Mucosa of stomach (tissue), 1 donor: Measurements from ENCODE around the gene JARID2.
"Not testable (repeated sequence)": the region's sequence is repeated elsewhere in the genome, so short reads cannot be mapped to it uniquely, and the experiment has no call there.

Experiments
- H3K27me3 ChIP-seq: one replicate; pipeline ENCODE4 v1.7.0; 2013; ENCODE audit warnings: mild to moderate bottlenecking, low read length; ENCODE audit not compliant: control insufficient read depth, insufficient read depth
- H3K36me3 ChIP-seq: one replicate; pipeline ENCODE4 v1.7.0; 2013; ENCODE audit warnings: low read length; ENCODE audit not compliant: control insufficient read depth, insufficient read depth
- H3K4me1 ChIP-seq: one replicate; pipeline ENCODE4 v1.7.0; 2013; ENCODE audit warnings: mild to moderate bottlenecking, low read length; ENCODE audit not compliant: control insufficient read depth, insufficient read depth
- H3K4me3 ChIP-seq: one replicate; pipeline ENCODE4 v1.7.0; 2013; ENCODE audit warnings: low read length
- H3K9ac ChIP-seq: one replicate; pipeline ENCODE4 v1.7.0; 2013; ENCODE audit warnings: mild to moderate bottlenecking, low read length, moderate library complexity
- H3K9me3 ChIP-seq: one replicate; pipeline ENCODE4 v1.7.0; 2013; ENCODE audit warnings: mild to moderate bottlenecking, low read length, moderate library complexity; ENCODE audit not compliant: control insufficient read depth
- donor health status: Pancreatic carcinoma.

The JARID2 gene

DNA sequence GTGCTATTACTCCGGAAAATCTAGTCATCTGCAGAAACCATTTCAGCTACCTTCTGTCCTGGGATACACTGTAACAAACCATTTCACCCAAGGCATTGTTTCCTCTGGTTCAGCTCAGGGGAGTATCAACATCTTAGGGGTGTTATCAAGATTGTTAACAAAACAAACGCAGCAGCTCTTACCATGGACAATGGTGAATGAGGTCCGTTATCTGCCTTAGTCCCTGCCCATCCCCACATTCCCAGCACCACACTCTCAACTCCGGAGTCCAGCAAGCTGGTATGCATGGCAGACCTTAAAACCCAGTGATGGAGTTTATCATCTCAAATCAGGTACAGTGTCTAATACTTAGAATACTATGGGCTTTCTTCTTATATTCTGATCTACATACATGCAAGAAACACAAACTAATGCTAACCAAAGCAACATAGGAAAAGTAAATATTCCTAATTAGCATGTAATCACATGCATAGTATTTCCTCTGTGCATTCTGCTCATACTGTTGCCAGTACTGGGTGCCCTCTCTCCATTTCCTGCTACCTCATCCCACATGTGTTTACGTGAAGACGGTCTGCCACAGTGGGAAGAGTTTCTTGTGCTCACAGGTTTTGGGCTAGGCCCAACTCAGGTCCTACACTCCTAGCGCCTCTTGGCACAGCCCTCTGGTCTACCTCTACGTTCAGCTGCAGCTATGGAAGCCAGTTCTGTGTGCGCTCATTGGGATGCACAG, 293.1 kb downstream of the JARID2 start:
- no peaks in the 10 kb centered on the region for H3K36me3 ChIP-seq
- no peaks in the 10 kb centered on the region for H3K27me3 ChIP-seq
- H3K4me3 ChIP-seq, result no peak overlapping the region
- H3K4me1 ChIP-seq, result no peaks in the 10 kb centered on the region
- no peak overlapping the region for H3K9ac ChIP-seq
- H3K9me3 ChIP-seq, result no peaks in the 10 kb centered on the region

DNA sequence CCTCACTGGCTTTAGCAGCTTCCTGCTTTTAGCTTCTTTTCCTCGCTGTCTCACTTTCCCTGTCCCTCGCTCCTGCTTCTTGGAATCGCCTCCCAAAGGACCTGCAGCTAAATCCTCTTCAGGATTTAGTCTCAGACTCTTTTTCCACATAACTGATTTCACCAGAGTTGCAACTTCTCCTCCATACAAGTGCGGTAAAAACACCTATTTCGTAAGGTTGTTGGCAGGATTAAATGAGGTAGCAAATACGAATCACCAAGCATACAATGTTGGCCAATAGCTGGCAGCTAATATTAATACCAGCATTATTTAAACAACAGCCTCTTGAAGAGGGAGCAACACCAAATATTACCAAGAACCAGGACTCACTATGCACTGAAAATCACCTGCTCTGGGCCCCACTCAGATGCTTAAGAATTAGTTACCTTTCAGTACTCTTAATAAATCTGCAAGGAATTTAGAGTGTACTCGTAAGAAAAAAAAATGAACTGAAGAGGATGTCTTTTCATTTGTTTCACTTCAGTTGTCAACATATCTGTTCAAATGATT, 293.9 kb downstream of the JARID2 start:
- Histone ChIP-seq H3K9ac (no peak overlapping the region), H3K9me3 (no peaks in the 10 kb centered on the region), H3K36me3 (no peaks in the 10 kb centered on the region), H3K4me1 (no peaks in the 10 kb centered on the region), H3K27me3 (no peaks in the 10 kb centered on the region), H3K4me3 (no peak overlapping the region)

DNA sequence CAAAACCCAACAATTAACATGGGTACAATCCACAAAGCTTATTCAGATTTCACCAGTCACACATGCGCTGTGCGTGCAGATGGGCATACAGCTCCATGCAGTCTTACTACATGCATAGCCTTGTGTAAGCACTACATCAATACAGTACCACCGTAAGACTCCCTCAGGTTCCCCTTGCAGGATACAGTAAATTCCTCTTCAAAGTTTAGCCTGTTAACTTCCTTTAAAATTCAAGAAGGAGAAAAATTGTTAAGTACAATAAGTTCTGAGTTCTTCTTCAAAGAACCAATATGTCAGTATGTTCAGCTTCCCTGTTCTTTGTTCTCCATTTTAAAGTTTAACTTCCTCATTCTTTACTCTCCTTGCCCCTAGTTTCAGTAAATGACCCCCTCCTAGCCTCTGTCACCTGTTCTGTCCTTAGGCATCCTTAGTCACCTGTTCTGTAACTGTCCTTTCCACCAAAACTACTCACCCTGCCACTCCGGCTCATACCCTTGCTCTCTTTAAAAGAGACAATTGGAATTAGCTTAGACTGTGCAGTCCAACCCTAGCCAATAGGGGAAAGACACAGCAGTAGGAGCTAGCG, 297.6 kb downstream of the JARID2 start:
- not testable (repeated sequence) for H3K27me3 ChIP-seq, H3K4me3 ChIP-seq, H3K4me1 ChIP-seq, H3K36me3 ChIP-seq, H3K9ac ChIP-seq, H3K9me3 ChIP-seq

DNA sequence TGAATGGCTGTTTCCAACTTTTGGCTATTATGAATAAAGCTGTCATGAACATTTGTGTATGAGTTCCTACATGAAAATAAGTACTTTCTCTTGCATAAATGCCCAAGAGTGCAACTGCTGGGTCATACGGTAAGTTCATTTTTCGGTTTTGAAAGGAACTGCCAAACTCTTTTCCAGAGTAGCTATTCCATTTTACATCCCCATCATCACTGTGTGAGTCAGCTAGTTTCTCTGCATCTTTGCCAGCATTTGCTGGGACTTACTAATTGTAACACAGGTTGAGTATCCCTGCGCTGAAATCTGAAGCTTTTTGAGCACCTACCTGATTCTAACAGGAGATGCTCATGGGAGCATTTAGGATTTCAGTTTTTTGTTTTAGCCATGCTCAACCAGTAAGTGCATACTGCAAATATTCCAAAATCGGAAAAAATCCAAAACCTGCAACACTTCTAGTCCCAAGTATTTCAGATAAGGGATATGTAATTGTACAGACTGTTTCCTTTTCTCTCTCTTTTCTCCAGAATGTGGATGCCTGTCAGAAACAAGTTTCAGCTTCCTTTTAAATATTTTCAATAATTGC, 298.5 kb downstream of the JARID2 start:
- H3K27me3 ChIP-seq, result no peaks in the 10 kb centered on the region
- no peaks in the 10 kb centered on the region for H3K4me1 ChIP-seq
- H3K36me3 ChIP-seq, result no peaks in the 10 kb centered on the region
- H3K4me3 ChIP-seq, result no peak overlapping the region
- no peak overlapping the region for H3K9ac ChIP-seq
- H3K9me3 ChIP-seq, result no peaks in the 10 kb centered on the region

DNA sequence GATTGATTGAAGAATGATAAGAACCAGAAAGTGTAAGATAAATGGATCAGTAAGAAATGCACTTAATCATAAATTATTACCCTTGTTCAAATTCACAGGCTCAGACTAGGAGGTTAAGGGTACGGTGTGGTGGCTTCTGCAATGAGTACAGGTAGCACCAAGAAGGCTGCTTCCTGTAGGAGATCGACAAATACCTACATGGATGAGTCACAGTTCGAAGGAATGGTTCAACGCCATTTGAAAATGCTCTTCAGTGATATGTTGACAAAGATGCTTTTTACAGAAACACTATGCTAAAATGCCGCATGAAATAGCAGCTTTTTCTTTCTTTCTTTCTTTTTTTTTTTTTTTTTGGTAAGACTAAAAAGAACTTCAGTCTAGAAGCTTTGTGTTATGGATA, 300.7 kb downstream of the JARID2 start:
- no peaks in the 10 kb centered on the region for H3K9me3 ChIP-seq
- no peaks in the 10 kb centered on the region for H3K36me3 ChIP-seq
- H3K4me1 ChIP-seq, result no peaks in the 10 kb centered on the region
- H3K9ac ChIP-seq, result no peak overlapping the region
- H3K4me3 ChIP-seq, result no peak overlapping the region
- no peaks in the 10 kb centered on the region for H3K27me3 ChIP-seq

DNA sequence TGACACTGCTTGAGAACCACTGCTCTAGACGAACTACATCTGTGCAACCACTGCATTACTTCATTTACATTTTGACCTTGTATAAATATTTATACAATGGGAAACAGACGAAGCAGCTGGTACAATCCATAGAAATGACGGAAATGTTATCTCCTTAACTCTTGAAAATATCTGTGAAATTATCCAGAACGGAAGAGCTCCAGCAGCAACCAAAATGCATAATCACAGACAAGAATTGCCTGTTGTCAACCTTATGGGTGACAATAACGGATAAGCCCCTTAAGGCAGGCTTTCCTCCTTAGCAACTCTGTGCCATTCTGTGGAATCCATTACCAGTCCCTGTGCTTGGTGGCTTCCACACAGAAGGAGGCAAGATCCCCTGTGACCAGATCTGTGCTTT, 301.5 kb downstream of the JARID2 start:
- H3K4me1 ChIP-seq, result no peaks in the 10 kb centered on the region
- H3K36me3 ChIP-seq, result no peaks in the 10 kb centered on the region
- no peaks in the 10 kb centered on the region for H3K9me3 ChIP-seq
- H3K27me3 ChIP-seq, result no peaks in the 10 kb centered on the region
- no peak overlapping the region for H3K4me3 ChIP-seq
- H3K9ac ChIP-seq, result no peak overlapping the region

DNA sequence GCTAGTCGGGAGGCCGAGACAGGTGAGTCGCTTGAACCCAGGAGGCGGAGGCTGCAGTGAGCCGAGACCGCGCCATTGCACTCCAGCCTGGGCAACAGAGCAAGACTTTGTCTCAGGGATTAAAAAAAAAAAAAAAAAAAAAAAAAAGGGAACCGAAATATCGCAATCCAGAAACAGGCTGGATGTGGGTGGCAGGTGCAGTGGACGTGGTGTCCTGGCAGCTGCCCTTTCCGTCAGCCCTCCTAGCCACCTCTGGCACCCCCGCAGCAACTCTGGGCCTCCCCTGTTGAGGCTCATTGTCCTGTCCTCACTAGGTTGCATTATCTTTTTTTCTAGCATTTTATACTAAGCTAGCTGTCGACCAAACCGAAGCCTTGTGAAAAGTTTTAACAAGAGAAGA, 303.5 kb downstream of the JARID2 start:
- H3K27me3 ChIP-seq, result no peaks in the 10 kb centered on the region
- H3K4me3 ChIP-seq, result no peak overlapping the region
- no peaks in the 10 kb centered on the region for H3K4me1 ChIP-seq
- no peaks in the 10 kb centered on the region for H3K36me3 ChIP-seq
- no peaks in the 10 kb centered on the region for H3K9me3 ChIP-seq
- no peak overlapping the region for H3K9ac ChIP-seq

DNA sequence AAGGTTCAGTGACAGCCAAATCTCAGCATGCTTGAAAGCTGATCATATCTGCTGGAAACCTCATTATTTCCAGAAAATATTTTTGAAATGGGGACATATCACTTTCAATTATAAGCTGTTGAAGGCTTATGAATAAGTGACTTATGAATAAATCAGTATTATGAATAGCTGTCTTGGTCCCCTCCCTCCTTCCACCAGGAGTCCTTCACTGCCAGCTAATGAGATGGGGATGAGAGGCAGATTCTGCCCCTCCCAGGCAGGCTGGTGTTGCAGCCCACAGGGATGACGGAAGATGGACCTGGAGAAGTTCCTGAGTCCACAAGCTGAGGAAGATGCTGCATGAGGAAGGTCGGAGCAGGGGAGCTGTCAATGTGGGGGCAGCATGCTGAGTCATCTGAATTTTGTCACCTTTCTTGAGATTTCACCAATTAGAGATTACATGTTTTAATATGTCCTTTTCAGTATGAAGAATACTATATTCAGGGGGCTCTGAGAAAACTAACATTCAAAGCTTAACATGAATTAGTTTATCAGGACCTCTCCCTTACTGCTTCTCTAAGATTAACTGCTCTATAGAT, 304.8 kb downstream of the JARID2 start:
- no peaks in the 10 kb centered on the region for H3K4me1 ChIP-seq

DNA sequence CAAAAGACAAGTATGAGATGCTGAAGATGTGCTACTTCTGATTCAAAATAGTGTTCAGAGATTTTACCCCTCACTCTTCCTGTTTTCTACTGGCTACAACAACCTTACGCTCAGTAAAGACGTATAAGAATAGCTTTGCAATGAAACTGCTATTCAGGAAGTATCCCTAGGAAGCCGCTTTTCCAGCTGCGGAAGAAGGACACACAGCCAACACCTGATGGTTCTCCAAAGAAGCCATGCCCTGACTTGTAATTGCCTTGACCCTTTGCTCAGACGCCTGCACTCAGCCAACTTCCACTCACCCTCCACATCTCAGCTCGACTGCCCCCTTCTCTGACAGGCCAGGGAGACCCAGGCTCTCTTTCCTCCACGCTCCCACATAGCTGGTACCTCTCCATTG, 305.4 kb downstream of the JARID2 start:
- no peaks in the 10 kb centered on the region for H3K36me3 ChIP-seq
- no peaks in the 10 kb centered on the region for H3K27me3 ChIP-seq
- no peak overlapping the region for H3K9ac ChIP-seq
- H3K9me3 ChIP-seq, result no peaks in the 10 kb centered on the region
- no peaks in the 10 kb centered on the region for H3K4me1 ChIP-seq
- no peak overlapping the region for H3K4me3 ChIP-seq

More for the DNA sequence above, 304.8 kb downstream of the JARID2 start:
- no peak overlapping the region for H3K9ac ChIP-seq
- H3K36me3 ChIP-seq, result no peaks in the 10 kb centered on the region
- no peaks in the 10 kb centered on the region for H3K9me3 ChIP-seq
- H3K27me3 ChIP-seq, result no peaks in the 10 kb centered on the region
- no peak overlapping the region for H3K4me3 ChIP-seq

DNA sequence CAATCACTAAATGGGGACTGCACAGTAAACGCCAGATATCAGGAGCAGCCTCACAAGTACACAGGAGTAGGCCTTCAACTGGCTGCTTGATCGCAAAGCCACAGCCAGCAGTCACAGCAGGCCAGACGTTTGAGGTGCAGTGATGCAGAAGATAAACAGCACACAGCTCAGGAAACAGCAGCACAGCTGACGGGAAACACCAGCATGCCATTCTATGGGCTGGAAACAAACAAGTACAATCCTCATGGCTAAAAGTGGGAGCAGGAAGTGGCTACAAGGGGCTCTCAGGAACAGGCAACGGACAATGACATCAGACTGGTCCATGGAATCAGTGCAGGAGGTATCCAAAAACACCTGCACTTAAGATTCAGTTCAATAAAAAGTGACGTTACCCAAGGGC, 305.9 kb downstream of the JARID2 start:
- Histone ChIP-seq H3K9me3 (no peaks in the 10 kb centered on the region), H3K9ac (no peak overlapping the region), H3K36me3 (no peaks in the 10 kb centered on the region), H3K27me3 (no peaks in the 10 kb centered on the region), H3K4me3 (no peak overlapping the region), H3K4me1 (no peaks in the 10 kb centered on the region)

DNA sequence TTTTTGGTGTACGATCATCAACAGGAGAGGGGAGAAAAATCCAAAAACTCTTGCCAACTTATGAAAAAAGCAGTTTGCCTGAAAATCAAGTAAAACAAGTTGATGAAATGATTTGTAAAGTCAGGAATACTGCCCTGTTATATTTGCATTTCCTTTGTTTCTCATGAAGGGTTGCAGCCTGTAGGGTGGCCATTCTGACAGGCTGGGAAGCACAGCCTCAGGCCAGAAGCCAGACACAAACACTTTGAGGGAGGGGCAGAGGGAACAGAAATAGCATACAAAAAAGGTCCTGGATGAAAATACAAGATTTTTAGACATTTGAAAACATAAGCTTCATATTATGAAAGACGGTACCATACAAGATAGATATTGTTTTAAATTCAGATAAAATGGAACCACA, 307.2 kb downstream of the JARID2 start:
- Histone ChIP-seq H3K4me1 (no peaks in the 10 kb centered on the region), H3K4me3 (no peak overlapping the region), H3K36me3 (no peaks in the 10 kb centered on the region), H3K9me3 (no peaks in the 10 kb centered on the region), H3K9ac (no peak overlapping the region), H3K27me3 (no peaks in the 10 kb centered on the region)

DNA sequence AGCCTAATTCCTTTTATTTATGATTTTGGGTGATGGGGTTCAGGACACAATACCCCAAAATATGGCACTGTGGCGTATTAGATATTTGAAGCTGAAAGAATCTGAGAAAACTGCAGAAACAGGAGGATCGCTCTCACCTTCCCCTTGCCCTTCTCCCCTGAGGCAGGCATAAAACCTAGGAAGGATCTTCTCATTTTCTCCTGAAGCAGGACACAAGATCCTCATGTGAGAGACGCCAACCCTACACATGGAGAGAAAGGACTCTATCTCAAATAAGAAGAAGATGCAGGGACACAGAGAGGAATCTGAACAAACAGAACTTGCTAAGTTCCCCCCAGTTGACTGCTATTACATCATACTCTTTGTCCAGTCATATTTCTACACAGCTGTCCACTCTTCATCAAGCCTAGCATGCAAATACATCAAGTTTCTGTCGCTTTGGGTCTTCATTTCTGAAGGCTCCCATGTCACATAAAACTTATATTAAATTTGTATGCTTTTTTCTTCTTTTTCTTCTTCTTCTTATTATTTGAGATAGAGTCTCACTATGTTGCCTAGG, 307.9 kb downstream of the JARID2 start:
- H3K4me3 ChIP-seq, result no peak overlapping the region
- H3K9me3 ChIP-seq, result no peaks in the 10 kb centered on the region
- no peaks in the 10 kb centered on the region for H3K36me3 ChIP-seq
- H3K9ac ChIP-seq, result no peak overlapping the region
- H3K27me3 ChIP-seq, result no peaks in the 10 kb centered on the region
- H3K4me1 ChIP-seq, result no peaks in the 10 kb centered on the region
